HG03571 (cell line): ENCODE measurements around the gene CFAP92.
"Not testable (repeated sequence)": the region's sequence is repeated elsewhere in the genome, so short reads cannot be mapped to it uniquely, and the experiment has no call there.

Experiments
- ATAC-seq: cut with Tn5 transposase; IDR thresholded peaks from one replicate; pipeline ENCODE4 v1.9.1; 2021; ENCODE audit not compliant: unreplicated experiment

CFAP92 gene

GRCh38 chr3:128872282-128872681, 121.6 kb downstream of the CFAP92 start:
- ATAC-seq, result no peak

DNA sequence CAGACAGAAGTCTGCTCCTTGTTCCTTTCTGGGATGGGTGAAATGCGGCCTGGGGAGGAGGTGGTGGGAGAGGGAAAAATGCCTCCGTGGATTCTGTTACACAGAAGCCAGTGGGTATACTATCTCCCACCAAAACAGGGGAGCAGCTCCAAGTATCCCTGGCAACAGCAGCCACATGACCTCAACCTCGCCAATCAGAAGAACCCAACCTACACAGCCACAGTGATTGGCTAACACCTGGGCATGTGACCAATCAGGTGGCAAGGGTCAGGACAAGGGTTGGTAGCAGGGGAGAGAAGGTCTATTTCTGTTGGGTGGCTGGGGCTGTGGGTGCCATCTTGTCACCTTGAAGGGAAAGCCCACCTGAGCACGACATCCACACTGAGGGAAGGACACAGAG, 123.5 kb downstream of the CFAP92 start:
- no peak for ATAC-seq

DNA sequence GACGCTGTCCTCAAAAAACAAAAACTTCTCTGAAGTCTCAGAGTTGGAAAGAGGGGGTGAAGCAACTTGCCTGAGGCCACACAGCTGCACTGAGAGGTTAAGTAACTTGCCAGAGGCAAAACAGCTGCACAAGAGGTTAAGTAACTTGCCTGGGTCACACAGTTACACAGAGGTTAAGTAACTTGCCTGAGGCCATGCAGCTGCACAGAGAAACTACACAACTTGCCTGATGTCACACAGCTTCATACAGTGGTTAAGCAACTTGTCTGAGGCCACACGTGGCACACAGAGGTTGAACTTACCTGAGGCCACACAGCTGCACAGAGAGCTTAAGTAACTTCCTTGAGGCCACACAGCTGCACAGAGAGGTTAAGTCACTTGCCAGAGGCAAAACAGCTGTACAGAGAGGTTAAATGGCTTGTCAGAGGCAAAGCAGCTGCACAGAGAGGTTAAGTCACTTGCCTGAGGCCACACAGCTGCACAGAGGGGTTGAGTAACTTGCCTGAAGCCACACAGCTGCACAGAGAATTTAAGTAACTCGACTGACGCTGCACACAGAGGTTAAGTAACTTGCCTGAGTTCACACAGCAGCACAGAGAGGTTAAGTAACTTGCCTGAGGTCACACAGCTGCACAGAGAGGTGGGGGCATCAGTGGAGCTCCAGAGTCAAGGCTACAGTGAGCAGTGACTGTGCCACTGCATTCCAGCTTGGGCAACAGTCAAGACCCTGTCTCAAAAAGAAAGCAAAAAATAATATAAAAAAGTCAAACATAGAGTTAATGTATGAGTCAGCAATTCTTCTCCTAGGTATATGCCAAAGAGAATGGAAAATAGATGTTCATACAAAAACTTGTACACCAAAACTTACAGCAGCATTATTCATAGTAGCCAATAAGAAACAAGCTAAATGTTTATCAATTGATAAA, 126.4 kb downstream of the CFAP92 start:
- no peak for ATAC-seq

DNA sequence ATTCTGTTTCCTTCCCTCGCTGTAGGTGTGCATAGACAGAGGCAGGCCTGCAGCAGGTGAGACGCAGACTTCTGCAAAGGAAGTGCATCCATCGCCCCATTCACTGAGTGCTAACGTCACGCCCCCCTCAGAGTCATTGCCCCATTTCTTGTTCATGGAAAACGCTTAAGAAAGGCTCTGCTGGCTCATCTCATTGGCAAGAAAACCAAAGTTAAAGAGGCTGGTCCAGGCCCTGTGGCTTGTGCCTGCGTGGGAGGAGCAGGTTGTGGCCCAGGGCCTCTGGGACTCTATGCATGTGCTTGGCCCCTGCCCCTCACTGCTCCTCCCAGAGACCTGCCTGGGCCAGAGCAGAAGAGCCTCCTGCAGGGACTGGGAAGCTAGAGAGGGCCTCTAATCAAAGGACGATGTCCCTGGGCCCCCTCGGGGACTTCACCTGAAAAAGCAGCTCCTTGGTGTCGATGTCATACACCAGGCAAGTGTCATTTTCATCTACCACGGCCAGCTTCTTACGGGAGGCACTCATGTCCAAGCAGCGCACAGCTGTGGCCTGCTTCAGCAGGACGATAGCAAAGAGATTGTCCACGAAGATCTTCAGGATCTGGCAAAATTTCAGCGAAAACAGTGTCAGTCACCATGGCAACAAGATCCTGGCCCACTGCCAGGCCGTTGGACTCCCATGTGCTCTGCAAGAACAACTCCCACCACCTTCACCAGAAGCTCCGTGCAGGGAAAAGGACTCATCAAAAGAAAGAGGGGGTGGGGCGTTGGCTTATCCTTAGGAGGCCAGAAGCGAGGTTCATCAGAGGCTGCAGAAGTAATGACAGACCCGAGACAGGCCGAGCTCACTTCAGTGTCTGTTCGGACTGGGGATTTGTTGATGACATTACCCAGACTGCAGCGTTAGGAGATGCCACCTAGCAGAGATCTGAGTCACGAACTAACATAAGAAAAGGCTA, 128.7 kb downstream of the CFAP92 start:
- ATAC-seq, result not testable (repeated sequence)

DNA sequence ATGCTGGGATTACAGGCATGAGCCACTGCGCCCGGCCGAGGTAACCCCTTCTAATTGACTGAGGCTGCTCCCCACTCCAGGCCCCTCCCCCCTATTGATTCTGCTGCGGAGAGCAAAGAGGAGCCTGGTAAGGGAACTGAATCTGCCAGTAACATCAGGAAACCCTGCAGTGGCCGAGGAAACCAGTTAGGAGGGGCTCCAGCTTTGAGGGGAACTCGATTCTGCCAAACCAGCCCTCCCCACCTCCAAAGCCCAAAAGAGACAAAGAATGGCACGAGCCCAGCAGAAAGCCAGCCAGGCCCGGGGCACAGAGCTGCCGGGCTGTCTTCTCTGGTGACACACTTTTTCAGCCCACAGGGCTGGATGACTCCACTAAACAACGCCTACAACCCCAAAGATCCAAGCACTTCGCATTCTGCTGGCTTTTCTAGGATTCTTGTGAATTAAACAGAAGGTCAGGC, 129.5 kb downstream of the CFAP92 start:
- ATAC-seq, result no peak

- no peak for ATAC-seq
These were observed 130.3 kb downstream of the CFAP92 start for GRCh38 chr3:128863560-128863959.

DNA sequence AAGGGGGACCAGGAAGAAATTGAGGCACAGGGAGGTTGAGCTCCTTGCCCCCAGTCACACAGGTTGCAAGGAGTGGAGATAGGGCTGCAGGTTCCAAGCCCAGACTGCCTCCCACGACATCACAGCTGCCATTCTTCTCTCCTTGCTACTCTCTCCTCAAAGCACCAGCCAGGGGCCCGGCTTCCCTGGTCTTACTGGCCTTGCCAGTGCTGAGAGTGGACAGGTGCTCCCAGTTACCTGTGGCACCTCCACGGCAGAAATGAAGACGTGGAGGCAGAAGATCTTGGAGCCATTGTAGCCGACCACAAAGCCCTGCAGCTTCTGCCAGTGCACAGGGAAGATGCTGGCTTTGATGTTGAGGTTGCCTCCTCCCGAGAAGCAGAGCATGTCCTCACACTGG, 132.4 kb downstream of the CFAP92 start:
- no peak for ATAC-seq
